Fibroblast of lung (primary cell): Measurements from ENCODE around the gene COG4.

ENCODE experiments used
- CTCF ChIP-seq, 2 donors: IDR thresholded peaks in 1 of 2; conservative IDR thresholded peaks in 1 of 2; 1 replicate in 1 of 2; 2 replicates in 1 of 2; pipeline ENCODE4 v1.5.1; 2011 to 2012; ENCODE audit warnings: low read length in 2 of 2, control low read depth in 1 of 2, inconsistent platforms in 1 of 2, low read depth in 1 of 2, mild to moderate bottlenecking in 1 of 2
- EZH2 ChIP-seq: IDR thresholded peaks from 2 replicates; pipeline ENCODE4 v1.5.1; 2012; ENCODE audit warnings: low read length, control low read depth, mild to moderate bottlenecking; ENCODE audit errors: missing control alignments

- no peak for TF ChIP-seq CTCF (conservative IDR thresholded peaks at IDR 0.05 in 1 of 2, IDR thresholded peaks at IDR 0.05 in 1 of 2; ENCODE audit: low read depth in 1 of 2, low read length in 2 of 2)
- no peak for TF ChIP-seq EZH2
Measured at GRCh38 chr16:70553645-70554044, 30.3 kb upstream of the COG4 start.
